Iris pigment epithelial cell (primary cell): ENCODE results near the gene CRTAC1.
A peak's percentile ranks its signal among the peaks of the same experiment; 100 is the strongest.

ENCODE experiments used
- DNase-seq: peaks from one replicate; pipeline ENCODE4 v3.0.0-alpha.2; 2011; ENCODE audit warnings: low read depth

The CRTAC1 gene, protein sequence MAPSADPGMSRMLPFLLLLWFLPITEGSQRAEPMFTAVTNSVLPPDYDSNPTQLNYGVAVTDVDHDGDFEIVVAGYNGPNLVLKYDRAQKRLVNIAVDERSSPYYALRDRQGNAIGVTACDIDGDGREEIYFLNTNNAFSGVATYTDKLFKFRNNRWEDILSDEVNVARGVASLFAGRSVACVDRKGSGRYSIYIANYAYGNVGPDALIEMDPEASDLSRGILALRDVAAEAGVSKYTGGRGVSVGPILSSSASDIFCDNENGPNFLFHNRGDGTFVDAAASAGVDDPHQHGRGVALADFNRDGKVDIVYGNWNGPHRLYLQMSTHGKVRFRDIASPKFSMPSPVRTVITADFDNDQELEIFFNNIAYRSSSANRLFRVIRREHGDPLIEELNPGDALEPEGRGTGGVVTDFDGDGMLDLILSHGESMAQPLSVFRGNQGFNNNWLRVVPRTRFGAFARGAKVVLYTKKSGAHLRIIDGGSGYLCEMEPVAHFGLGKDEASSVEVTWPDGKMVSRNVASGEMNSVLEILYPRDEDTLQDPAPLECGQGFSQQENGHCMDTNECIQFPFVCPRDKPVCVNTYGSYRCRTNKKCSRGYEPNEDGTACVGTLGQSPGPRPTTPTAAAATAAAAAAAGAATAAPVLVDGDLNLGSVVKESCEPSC

DNA sequence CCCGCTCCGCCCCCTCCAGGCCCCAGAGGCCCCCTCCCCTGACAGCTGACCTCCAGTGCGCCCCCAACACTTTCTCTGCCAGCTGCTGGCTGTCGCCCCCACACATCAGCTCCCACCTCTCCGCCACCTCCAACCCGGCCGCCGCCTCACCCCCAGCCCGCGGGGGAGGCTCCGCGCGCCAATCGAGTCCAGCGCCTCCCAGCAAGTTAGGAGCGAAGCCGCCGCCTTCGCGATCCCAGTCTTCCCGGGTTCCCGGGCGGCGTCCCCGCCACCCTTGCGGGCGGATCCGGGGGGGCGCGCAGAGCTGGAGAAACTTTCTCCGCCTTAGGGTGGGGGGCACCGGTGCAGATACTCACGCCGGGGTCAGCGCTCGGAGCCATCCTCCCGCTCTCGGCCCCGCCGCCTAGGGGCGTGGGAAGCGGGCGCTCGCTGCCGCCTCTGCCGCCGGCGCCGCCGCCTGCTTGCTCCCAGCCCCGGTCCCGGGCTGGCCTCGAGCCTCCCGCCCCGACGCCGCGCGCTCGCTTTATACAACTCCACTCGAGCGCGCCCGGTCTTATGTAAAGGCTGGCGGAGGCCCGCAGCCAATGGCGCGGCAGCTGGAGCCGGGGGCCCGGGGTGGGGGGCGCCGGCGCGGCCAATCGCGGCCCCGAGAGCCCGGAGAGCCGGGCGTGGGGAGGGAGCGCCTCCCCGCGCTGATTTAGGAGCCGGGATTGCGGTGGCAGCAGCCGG, at the start of gene CRTAC1:
CRTAC1 (minus strand) TSS at position 529 of the 729 bp plus-strand sequence; CDS start at position 380, 149 bp downstream.
- DNase-seq = peak; percentile 15

DNA sequence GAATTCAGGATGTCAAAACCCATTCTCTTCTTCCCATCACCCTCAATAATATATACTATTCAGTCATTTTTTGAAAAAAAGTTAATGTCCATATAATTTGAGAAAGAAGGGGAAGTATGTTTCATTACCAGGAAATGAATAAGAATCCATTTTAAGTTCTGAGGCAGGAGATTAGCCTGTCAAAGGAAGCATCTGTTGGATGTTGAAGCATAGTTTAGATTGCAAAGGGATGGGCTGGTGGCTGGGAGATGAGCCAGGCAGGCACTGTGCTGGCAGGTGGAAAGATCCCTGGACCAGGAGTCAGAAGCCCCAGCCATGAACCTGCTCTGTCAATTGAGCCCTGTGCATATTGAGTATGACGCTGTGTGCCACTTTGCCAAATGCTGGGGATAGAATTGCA, 48.4 kb upstream of the CRTAC1 start:
- no peak for DNase-seq

DNA sequence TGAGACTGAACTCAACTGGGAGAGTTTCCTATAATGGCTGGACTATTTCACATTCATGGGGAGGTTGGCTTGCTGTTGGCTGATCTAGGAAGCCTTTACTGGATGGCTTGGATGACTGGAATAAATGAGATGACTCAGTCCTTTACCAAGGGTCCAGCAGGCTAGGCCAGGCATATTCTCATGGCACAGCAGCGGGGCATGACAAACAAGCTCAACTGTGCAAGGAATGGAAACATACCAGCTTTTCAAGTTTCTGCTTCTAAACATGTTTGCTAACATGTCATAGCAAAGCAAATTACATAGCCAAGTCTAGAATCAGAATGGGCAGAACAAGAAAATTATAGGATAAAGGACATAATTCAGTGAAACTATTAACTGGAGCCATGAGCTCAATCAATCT, 46.8 kb upstream of the CRTAC1 start:
- DNase-seq = no peak

DNA sequence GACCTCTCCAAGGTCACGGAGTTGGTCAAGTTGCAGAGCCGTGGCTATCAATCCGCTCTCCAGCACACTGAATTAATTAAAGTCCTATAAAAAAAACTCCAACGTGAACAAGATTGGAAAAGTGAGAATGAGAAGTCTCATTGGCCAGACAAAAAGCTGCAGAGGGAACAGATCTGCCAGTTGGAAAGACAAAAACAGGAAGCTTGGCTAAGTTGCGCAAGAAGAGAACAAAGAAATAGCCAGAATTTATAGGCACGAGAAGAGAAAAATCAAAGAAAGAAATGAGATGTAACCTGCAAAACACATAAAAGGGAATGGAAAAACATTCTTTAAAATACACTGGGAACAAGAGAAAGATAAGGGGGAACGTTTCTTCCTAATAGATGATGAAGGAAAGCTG, 45.7 kb upstream of the CRTAC1 start:
- no peak for DNase-seq

DNA sequence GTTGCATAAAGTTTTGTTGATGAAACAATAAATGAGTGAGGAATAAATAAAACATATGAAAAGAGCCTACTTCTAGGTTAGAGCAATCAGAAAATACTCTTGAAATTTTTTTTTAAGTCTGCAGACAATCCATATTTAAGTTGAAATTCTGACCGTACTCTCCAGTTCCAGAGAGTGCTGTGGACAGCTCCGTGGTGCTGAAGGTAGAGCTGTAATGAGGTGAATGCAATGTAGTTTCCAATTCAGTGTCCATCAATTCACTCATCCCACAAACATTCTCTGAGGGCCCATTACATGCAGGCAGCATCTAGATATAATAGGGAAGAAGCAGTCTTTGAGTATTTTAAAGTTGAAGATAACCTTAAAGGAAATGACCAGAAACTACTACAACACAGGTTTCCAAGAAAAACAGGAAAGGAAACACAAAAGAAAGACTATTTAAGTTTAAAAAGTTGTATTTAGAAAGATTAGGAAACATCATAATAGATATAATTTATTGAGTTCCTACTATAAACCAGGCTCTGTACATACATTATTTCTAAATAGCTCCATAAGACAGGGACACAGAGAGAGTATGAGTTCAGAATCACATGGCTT, 44.0 kb upstream of the CRTAC1 start:
- peak; percentile 17 for DNase-seq

DNA sequence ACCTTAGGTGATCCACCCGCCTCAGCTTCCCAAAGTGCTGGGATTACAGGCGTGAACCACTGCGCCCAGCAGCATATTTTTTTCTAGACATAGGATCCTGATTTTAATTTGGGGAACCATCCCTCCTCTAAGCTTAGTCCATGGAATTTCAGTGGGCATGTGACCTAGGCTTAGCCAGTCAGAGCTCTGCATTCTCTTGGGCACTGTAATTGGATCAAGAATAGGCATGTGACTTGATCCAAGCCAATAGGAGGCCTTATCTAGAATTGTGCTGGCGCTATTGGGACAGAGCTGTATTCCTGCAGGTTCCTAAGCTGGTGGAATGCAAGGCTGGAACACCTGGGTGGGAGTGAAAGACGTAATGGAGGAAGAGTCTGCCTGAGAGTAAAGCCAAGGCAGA, 36.7 kb upstream of the CRTAC1 start:
- DNase-seq = no peak

DNA sequence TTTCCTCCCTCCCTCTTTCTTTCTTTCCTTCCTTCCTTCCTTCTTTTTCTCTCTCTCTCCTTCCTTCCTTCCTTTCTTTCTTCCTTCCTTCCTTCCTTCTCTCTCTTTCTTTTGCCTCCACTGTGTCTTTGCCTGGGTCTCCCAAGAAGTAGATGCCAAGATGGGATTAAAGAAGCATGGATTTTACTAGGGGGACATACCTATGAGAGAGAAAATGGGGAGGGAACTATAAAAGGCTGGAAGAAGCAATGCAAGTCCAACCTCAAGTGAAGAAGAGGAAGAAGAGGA, 33.3 kb upstream of the CRTAC1 start:
- no peak for DNase-seq

DNA sequence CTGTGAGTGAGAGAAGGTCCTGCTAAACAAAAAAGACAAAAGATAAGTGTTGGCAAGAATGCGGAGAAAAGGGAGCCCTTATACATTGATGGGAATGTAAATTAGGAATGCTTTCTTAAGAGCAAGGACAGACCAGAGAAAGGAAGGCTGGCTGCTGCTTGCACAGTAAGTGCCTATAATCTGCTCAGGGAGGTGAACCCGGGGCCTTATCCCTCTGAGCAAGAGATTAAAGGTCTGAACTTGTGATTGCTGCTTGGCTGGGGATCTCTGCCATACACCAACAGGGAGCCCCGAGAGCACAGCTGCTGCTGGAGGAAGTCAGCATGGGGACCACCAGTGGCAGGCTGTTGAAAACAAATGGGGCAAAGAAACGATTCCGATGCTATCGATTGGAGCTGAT, 32.0 kb upstream of the CRTAC1 start:
- no peak for DNase-seq

DNA sequence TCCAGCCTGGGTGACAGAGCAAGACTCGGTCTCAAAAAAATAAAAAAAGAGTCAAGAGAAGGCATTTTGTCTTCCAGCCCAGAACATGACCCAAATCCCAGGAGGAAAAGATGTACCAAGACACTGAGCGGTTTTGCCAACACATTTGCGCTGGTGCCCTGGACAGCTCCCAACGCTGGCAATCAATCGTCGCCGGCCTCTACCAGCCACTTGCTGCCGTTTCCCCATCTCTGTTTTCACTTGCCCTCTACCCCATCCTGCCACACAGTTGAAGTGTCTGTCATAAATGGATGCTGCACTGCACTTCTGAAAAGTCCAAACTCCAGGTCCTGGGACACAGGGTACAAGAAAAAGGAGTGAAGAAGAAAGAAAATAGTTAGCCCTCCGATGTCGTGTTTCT, 29.7 kb upstream of the CRTAC1 start:
- no peak for DNase-seq

DNA sequence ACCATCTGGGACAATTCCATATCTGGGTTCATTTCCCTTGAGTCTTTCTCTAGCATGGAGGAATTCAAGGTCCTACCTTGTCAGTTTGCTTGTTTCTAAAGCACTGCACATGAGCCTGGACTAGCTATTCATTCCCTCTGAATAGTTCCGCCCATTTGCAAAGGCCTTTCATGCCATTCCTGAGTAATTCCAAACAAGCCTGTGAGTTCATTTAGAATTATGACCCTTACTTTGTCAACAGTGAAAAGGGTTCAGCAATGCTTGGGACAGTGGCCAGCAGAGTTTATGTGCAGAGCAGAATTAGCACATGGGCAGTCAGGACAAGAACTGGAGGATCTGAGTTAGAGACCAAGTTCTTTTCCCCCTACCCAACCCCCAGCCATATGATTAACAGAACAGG, 27.9 kb upstream of the CRTAC1 start:
- no peak for DNase-seq

DNA sequence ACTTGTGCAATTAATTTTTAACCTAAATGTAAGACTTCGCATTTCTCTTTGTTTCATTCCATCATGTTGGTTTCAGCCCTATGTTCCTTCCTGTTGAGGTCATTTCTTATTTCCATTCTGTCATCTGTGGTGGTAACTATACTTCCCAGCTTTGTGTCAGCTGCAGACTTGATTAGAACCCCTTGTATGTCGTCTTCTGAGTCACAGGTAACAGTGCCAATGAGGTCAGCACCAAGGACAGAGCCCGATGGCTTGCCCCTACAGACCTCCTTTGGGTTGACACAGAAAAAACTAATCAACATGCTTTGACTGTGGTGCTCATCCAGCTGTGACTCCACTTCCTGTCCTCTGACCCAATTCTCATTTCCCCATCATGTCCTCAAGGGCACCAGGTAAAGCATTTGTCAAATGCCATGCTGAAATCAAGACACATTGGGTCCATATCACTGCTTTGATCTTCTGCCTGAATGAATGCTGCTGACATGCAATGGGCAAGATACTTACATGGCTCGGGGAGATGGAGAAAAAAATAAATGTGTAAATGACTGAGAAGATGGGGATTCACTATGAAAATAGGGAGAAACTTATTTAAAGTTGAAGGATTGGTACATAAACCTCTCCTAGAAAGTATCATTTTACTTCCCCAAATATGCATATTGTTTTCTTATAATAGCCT, 25.6 kb upstream of the CRTAC1 start:
- DNase-seq = peak; percentile 7

DNA sequence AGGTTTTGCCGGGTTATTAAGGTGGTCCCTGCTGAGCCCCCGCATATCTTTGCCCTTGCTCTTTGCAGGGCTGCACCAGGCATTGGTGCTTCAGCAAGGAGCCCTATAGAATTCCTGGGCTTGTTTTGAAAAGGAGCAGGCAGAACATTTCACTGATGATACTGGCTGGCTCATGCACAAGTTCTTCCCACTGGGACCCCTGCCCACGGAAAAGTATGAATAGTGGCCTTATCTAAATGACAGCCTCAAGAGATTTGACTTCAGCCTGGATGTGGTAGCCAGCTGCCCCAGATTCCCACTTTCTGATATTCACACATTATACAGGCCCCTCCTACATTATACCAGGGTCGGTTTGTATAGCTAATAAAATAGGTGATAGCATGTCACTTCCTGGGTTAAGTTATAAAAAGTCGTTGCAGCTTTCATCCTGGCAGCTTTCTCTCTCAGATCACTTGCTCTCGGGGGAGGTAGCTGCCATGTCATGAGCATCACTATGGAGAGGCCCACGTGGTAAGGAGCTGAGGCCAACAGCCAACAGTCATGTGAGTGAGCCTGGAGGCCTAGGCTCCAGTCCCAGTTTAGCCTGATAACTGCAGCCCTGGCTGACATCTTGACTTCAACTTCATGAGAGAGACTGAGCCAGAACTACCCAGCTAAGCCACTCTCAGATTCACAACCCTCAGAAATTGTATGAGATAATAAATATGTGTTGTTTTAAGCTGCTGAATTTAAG, 16.8 kb upstream of the CRTAC1 start:
- no peak for DNase-seq

DNA sequence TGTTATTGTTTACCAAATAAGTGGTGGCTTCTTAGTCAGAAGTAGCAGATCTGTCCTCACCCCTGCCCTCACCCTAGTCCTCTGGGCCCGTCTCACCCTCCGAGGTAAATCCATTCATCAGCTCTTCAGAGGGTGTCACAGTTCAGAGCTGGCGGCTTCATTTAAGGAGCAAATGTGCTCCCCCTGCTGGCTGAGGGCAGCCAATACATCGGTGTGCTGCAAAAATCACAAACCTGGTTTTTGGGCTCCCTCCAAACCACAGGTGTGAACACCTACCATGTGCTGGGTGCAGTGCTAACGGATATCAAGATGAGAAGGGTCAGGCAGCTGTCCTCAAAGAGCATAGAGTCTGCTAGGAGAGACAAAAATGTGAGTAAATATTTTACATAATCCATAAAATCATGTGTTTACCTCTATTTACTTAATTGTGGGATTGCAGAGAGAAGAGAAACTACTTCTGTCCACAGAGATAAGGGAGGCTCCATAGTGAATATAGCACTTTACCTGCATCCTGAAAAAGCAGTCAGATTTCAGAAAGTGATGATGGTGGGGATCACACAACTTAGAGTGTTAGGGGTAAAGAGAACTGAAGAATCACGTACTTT, 15.5 kb upstream of the CRTAC1 start:
- DNase-seq = peak; percentile 61

DNA sequence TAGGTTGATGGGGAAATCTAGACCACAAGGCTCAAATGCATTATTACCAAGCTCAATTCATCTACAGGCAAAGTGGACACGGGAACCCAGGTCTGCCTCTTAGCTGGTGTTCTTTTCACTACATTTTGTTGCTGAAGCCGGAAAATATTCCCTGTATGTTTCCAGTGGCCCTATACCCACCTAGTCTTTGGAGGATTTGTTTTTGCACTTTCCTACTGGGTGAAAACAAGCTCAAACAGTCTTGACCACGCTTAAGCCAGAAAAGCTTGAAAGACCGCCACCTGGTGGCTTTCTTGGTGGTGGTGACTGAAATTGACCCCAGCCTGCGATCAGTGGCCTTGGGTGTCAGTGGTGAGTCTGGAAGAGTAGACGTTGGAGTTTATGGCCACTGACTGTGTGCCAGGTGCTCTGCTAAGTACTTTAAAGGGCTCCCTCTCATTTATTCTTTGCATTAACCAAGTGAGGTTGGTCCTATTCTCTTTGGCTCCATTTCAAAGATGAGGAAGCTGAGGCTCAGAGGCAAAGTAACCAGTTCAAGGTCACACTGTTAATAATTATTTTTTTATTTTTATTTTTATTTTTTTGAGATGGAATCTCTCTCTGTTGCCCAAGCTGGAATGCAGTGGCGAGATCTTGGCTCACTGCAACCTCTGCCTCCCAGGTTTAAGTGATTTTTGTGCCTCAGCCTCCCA, 11.1 kb upstream of the CRTAC1 start:
- peak; percentile 59 for DNase-seq

DNA sequence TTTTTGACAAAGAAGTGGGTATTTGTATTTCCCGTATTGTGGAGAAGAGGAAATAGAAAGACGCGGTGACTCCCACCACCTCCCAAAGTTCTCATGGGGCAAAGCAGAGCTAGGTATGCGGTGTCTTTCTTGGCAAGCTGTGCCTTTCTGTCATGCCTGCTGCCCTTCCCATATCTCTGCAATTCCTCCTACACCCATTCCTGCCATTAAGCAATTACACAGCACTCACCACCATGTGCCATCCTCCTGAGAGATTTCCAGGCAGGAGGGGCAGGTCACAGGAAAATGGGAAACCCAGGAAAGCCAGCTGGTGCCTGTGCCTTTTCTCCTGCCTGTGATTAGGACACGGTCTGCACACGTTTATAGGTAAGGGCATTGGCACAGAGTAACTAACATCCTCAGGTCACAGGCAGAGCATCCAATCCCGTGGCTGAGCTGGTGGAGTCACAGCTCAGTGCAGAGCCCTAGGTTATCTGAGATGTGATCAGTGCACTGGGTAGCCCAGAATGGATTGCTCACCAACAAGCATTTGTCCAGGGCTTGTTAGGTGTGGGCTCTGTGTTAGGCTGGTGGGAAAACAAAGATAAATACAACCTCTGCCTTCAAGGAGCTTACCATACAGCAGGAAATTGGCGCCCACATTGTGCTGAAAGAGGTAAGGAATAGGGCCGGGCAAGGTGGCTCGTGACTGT, 9.4 kb upstream of the CRTAC1 start:
- no peak for DNase-seq

DNA sequence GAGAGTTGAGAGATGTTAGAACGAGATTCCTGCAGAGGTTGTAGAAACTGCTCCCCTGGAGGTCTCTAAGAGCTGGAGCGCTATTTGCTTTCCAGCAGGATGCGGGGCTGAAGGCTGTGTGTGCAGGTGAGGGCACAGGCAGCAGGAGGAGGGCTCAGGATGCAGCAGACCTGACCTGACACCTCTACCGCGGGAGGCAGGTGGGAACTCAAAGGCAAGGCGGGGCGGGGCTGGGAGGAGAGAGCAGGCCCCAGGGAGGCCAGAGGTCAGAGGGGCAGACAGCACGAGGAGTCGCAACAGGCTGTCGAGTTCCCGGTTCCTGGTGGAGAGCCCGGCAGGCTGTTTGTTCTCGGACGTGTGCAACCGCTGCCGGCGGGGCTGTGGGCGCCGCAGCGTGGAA, 7.9 kb upstream of the CRTAC1 start:
- no peak for DNase-seq

DNA sequence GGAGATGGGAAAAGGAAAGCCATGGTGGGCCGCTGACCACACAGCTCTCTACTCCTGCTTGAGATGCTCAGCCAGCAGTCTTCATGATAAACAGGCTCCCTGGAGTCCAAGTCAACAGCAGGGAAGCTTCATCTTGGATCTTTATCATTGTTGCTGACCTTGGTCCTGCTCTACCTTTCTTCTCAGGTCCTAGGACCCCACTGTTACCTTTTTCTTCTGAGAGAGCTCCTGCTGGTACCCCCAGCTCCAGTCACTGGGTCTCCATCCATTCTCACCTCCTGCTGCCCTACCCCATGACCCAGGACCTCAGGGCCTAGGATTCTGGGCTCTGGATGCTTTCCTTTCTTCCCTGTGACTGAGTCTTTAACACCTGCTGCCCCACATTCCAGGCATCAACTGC, 5.2 kb upstream of the CRTAC1 start:
- DNase-seq = no peak

DNA sequence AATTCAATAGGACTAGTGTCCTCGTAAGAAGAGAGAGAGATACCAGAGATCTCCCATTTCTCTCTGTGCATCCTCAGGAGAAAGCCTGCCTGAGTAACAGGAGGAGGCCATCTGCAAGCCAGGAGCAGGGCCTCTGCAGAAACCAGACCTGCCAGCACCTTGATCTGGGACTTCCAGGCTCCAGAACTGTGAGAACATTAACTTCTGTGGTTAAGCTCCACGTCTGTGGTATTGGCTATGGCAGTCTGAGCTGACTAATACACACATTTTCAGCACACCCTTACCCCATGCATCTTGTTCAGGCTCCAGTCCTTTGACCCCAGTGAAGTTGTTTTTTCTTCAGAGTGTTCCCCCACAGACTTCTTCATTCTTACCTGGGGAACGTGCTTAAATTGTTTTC, 3.1 kb upstream of the CRTAC1 start:
- DNase-seq = no peak

DNA sequence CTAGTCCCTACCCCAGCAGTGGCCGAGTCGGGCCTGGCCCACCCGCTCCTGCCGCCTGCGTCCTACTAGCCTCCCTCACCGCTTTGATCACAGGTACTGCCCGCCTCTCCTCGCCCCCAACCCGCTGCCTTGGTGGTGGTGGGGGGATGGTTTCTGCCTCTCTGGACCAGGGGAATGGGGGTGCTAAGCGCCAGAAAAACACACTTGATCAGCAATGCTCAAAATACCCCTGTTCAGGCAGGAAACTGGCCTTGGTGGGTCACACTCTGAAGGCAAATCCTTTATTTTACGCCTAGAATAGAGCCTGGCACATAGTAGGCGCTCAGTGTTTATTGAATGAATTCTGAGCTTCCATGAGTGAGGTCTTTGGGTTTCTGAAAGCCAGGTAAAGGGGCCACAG, 1.0 kb upstream of the CRTAC1 start:
- DNase-seq = no peak

DNA sequence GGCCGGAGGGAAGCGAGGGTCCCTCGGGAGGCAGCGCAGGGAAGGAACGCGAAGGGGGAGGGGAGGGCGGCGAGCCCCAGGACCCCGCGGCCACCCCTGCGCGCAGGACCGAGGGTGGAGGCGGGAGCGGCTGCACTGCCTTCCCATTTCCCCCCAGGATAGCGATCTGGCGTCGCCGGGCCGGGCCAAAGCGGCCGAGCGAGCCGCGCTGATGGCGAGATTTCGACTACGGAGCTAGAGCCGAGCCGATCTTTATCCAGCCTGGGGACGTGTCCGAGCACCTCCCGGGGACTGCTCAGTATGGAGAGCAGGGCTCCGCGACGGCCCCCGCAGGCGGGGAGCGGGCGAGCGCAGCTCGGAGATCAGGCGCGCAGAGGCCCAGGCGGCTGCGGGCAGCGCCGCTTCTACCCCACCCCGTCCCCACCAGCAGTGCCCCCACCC, 590 bp upstream of the CRTAC1 start:
- no peak for DNase-seq
